GM18909 (cell line): ENCODE measurements around the gene UBE2F.
"Not testable (repeated sequence)": the region's sequence is repeated elsewhere in the genome, so short reads cannot be mapped to it uniquely, and the experiment has no call there.

ENCODE experiments used
- ATAC-seq: cut with Tn5 transposase; IDR thresholded peaks from one replicate; pipeline ENCODE4 v1.9.1; 2021; ENCODE audit warnings: mild to moderate bottlenecking; ENCODE audit not compliant: unreplicated experiment, poor library complexity

Gene UBE2F

GRCh38 chr2:238042090-238042489 is 75.3 kb downstream of the UBE2F start:
- ATAC-seq = no peak

GRCh38 chr2:238042849-238043584 is 76.2 kb downstream of the UBE2F start:
- ATAC-seq = no peak

- ATAC-seq = no peak
Observed at GRCh38 chr2:238043851-238044250, 77.0 kb downstream of the UBE2F start.

- ATAC-seq = no peak
Observed at GRCh38 chr2:238045575-238045974, 78.8 kb downstream of the UBE2F start.

- no peak for ATAC-seq
Observed at GRCh38 chr2:238046725-238047270, 80.0 kb downstream of the UBE2F start.

- ATAC-seq = no peak
Observed at GRCh38 chr2:238053191-238053776, 86.5 kb downstream of the UBE2F start.

GRCh38 chr2:238055841-238056240 is 89.0 kb downstream of the UBE2F start:
- ATAC-seq = no peak

- ATAC-seq = not testable (repeated sequence)
Observed at GRCh38 chr2:238057696-238058575, 91.1 kb downstream of the UBE2F start.

- ATAC-seq = no peak
Observed at GRCh38 chr2:238059505-238059904, 92.7 kb downstream of the UBE2F start.

- no peak for ATAC-seq
Observed at GRCh38 chr2:238060096-238060541, 93.3 kb downstream of the UBE2F start.

- ATAC-seq = peak; percentile 93
Observed at GRCh38 chr2:238060542-238061314, 93.9 kb downstream of the UBE2F start, which contains the start of gene SCLY. Gene SCLY (plus strand): TSS chr2:238061001. CDS start chr2:238061055, 54 bp downstream.

- peak; percentile 18 for ATAC-seq
Observed at GRCh38 chr2:238061315-238062202, 94.7 kb downstream of the UBE2F start.

- ATAC-seq = no peak
Observed at GRCh38 chr2:238063414-238064189, 96.8 kb downstream of the UBE2F start.

- ATAC-seq = no peak
Observed at GRCh38 chr2:238064376-238064775, 97.6 kb downstream of the UBE2F start.

GRCh38 chr2:238065071-238065846 is 98.4 kb downstream of the UBE2F start:
- no peak for ATAC-seq

GRCh38 chr2:238066218-238066617 is 99.4 kb downstream of the UBE2F start:
- no peak for ATAC-seq

GRCh38 chr2:238066718-238067117 is 99.9 kb downstream of the UBE2F start:
- not testable (repeated sequence) for ATAC-seq
